Effector CD4-positive, alpha-beta T cell (primary cell): ENCODE results near the gene COL8A2.
A peak's percentile ranks its signal among the peaks of the same experiment; 100 is the strongest.

ENCODE experiments used
- DNase-seq: peaks from one replicate; pipeline ENCODE4 v3.0.0-alpha.2; 2020

Gene COL8A2

DNA sequence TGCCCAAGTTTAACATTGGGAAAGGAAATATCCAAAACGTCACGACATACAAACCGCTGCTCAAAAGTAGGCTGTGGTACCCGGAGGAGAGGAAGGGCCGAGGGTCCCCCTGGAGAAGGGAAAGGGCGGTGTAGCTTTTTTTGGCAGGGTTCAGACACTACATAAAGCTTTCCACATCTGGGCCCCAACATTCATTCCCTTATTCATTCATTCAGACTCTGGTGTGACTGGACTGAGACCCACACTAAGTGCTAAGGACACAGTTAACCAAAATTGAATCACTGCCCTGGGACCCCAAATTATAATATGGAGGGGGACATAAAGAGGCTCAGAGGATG is 10.3 kb upstream of the COL8A2 start:
- no peak for DNase-seq

DNA sequence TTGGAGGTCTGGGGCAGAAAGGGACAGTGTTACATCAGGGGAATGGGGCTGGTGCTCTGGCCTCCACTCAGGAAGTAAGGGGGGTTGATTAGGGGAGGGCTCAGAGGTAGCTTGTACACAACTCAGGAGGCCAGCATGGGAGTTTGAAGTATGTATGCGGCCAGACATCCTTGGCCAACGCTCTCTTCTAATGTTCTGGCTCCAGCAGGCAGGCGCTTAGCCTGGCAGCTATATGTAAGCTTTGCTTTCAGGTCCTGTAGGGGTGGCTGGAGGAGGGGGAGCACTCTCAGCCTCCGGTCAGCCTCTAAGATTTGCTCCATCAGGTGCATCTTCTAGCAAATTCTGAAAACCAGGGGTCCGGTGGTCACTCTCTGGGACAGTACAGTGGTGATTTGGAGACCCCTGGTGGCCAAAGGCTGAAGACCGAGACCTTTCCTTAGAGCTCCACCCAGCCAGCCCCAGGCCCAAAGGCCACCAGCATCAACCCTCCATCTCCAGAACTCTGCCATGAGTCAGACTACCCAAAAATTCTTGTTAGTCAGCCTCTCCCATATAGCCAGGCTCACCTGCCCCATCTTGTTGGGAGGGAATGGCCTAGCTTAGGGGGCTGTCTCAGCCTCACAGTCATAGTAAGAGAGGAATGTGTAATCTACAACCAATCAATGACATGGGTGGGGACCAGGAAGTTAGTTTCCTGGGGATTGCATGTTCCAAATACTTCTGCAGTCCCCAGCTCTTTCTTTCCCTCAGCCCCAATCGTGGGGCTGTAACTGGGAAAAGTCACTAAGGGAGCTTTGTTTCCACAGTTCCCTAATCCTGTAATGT is 9.7 kb upstream of the COL8A2 start:
- DNase-seq = peak; percentile 8

DNA sequence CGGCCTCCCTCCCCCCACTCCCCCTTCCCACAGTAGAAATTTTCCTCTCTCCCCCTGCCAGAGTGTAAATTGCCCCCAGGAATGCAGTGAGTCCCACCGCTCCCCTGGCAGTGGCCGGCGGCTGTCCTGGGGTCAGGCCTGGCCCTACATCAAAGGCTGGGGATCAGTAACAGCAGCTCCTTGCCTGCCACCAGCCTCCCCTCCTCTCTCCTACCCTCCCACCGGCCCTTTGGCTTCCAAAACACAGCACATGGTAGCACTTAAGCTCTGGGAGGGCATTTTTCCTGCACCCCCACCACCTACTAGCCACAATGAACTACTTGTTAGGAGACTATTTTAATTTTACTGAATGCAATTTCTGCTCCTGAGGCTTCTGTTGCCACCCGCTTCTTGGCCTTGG is 9.0 kb upstream of the COL8A2 start:
- DNase-seq = no peak

DNA sequence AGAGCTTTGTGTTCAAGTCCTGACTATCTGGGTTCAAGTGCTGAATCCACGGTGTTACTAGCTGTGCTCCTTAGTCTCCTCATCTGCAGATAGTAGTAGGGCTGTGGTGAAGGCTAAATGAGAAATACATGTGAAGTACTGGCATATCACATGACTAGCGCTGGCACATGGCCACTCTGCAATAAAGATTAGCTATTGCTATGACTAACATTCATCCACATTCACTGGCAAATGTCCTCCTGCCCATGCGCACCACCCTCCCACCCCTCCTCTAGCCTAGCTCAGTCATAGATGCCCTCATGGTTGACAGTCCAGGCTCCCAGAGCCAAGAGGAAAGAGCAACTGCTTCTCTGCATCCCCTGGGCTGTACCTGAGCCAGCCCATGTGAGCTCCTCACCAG is 8.5 kb upstream of the COL8A2 start:
- no peak for DNase-seq

DNA sequence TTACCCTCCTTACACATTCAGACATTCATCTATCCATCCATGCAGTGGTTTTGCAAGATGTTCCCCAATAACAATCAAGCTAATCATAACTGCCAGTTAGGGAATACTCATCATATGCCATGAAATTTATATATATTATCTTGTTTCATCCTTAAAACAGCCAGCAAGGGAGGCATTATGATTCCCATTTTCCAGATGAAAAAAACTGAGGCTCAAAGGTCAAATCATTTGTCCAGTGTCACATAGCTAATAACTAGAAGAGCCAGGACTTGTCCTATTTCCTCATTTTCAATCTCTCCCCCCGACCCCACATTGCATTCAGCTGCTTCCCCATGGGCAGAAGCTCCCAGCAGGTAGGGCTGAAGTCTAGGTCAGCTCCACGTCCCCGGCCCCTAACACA is 7.0 kb upstream of the COL8A2 start:
- DNase-seq = no peak

DNA sequence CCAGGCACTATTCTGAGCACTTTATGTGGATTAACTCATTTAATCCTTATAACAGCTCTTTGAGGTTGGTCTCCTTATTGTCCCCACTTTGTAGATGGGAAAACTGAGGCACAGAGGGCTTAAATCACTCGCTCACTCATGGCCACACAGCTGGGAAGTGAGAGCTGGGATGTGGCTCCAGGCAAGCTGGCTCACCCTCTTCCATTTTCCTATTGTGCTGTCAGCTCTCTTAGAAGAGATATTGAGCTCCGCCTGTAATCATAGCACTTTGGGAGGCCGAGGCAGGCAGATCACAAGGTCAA is 3.8 kb upstream of the COL8A2 start:
- no peak for DNase-seq

DNA sequence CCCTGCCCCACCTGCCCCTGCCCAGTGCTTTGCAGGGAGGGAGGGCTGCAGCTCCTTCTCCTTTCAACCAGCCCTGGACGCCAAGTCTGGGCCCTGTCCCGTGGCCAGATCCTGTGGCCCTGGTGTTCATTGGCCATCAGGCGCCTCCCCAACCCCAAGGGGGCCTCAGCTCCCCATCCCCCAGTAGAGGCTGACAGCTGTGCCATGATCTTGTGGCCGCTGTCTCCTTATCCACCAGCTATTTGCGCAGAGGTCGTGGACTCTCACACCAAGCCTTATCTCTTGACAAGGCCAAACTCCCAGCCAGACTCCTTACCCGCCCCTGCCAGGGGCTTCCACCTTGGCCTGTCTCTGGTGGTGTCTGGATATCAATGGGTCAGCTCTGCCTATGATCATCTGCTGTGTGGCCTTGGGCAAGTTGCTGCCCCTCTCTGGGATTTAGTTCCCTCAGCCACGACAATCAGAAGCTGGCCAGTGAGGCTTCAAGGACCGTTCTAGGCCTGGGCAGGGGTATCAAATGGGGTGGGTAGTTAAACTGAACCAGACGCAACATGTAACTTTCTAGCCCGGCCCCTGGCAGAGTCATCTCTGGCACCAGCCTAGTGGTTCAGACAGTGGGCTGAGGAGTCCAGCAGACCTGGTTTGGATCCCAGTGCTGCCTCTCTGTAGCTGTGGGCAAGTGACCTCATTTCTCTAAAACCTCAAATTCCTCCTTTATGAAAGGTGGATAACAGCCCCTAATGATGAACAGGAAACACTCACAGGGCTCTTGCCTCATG is 3.3 kb upstream of the COL8A2 start:
- no peak for DNase-seq

GRCh38 chr1:36126797-36127500 is 1.9 kb upstream of the COL8A2 start:
- no peak for DNase-seq

GRCh38 chr1:36126005-36126716 is 1.1 kb upstream of the COL8A2 start:
- no peak for DNase-seq

DNA sequence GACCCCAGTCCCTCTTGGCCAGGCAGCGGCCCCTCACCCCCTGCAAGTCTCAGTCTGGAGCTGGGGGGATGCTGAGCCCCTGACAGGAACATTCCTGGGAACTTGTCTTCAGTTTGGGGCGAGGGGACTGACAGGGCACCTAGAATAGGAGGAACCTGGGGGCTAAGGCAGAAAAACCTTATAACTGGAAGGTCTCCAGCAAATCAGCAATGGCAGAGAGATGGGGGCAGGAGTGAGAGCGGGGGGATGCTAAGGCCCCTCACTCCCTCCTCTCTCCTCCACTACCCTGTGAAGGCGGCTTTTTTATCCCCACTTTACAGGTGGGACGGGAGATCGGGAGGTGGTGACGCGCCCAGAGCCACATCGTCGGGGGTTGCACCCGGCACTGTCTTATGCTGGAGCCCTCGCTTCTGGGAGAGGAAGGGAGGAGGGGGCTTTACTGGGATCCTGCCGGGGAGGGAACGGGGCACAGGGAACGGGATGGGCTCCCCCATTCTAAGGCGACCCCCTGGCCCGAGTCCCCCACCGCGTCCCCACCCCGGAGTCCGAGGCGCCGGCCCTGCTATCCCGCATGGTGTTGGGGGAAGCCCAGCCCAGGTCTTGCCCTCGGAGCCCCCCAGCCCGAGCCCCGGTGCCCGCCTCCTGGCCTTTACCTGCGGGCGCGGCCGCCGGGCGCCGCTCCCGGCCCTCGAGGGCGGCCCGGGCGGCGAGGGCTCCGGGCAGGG is 456 bp downstream of the COL8A2 start:
- DNase-seq = no peak

- DNase-seq = no peak
Observed at GRCh38 chr1:36123356-36123755, 1.7 kb downstream of the COL8A2 start.

DNA sequence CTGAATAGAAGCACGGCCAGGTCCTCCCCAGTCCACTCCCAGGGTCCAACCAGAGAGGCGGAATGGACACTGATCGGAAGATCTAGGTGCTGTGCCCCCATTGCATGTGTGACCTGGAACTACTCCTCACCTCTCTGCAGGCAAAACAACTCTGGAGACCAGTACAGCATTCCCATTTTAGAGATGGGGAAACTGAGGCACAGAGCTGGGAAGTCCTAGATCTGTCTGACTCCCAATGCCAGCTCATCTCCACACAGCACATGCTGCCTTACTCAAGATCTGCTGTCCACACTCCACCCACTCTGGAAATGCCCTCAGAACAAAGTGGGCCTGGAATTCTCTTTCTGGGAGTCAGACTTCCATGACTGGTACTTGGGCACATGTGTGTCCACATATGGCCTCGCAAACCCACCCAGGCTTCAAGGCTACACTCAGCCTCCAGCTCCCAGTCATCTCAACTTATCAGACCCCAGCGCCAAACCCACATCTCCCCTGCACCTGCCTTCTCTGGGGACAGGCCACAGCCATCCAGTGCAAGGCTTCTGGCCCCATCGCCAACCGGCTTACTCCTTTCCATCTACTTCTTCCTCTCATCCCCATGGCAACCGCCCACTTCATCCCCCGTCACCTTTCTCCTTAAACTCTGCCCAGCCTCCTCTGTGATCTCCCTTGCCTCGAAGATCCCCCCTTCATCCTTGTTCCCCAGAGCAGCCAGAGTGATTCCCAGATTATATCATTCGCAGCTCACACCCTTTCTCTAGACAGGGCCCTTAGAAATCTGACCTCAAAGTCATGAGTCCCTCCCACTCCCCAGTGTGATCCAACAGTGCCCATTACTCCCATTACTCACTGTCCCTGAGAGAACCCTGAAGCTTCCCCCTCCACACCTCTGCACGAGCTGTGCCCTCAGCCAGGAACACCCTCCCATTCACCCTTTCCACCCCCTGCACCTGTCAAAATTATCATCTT is 2.7 kb downstream of the COL8A2 start:
- DNase-seq = no peak

DNA sequence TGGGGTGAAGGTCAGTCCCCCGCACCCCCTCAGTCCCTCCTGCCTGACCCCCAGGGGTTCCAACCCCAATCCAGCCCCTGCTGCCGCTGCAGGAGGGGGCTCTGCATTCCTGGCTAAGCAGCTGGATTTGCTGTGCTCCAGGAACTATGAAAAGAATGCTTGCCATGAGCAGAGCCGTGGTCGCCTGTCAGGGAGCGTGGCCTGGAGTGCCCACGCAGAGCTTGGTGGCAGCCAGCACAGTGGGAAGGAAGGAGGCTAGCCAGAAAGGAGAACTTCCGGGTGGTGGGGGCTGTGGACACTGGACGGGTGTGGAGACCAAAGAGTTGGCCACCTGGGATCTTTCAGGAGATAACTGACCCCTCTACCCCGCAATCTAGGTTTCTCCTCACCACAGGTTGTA is 5.6 kb downstream of the COL8A2 start:
- DNase-seq = no peak

DNA sequence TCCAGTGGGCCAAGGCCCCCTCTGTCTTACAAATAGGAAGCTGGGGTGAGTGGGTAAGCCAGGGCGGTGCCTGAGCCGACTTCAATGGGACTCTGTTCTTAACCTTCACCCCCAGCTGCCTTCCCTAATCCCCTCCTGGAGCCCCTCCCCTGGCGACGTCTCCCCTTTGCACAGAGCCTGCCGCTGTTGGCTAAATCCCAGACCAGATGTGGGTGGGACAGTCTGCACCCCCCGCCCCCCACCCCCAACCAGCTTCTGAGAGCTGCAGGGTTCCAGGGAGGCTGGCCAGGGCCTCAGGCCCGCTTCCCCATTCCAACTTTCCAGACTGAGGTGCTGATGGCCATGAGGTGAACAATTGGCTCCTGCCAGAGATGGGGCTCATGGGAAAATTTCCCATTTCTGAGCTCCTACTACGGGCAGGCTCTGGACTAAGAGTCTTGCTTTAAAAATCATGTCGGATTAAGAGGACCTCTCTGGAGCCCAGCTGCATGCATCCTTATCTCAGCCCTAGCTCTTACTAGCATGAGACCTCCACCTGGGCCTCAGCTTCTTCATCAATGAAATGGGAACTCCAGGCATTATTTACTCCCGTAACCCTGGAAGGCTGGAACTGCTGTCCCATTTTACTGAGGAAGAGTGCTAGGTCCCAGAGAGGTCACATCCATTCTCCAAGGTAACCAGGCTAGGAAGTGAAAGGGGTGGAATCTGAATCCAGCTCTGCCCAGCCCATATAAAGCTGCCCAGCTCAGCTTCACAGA is 6.4 kb downstream of the COL8A2 start:
- DNase-seq = no peak

- DNase-seq = no peak
Observed at GRCh38 chr1:36116901-36117300, 8.1 kb downstream of the COL8A2 start.

- DNase-seq = no peak
Observed at GRCh38 chr1:36115931-36116330, 9.1 kb downstream of the COL8A2 start.

DNA sequence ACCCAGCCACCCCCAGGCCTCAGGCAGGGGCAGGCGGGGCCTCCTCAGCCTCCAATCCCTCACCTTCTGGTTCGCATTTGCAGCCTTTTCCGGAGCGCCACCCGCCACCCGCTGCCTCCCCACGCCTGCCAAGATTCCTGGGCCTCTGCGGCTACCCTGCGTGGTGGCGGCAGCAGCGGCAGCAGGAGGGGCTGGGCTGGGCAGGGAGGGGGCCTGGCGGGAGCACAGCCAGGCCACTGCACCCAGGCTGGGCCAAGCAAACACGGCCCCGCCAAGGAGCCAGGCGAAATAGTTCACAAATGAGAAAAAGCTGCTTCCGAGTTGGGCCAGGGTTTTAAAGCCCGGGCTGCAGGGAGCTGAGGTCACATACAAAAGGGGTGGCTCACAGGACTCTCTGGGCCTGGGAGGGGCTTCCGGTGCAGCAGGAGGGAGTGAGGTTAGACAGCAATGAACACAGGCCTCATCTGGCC is 9.8 kb downstream of the COL8A2 start:
- no peak for DNase-seq

DNA sequence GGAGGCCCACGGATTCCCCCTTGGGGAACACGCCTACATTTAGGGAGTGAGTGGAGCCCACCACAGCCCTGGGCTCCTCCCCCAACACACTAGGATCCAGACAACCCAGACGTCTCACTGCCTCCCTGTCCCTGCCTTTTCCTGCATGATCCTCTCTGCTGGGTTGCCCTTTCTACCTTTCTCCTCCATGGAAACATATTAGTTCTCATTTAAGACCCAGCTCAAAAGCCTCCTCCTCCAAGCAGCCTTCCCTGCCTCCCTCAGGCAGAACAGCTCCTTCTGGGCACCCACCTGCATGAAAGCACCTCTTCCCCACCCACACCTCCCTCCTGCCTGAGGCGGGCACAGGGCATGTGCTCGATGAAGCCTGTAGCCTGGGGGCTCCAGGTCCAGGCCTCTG is 10.7 kb downstream of the COL8A2 start:
- DNase-seq = no peak

GRCh38 chr1:36112823-36113222 is 12.2 kb downstream of the COL8A2 start:
- no peak for DNase-seq

- DNase-seq = no peak
Observed at GRCh38 chr1:36111151-36111550, 13.9 kb downstream of the COL8A2 start.
